ENCODE results near the gene TLR9. TPM values are rescaled to one million over a fixed set of nuclear protein-coding genes. Genes with fewer than 3 reads are reported as not detected.
A peak's percentile ranks its signal among the peaks of the same experiment; 100 is the strongest.

Gene TLR9
- total RNA-seq, 2 donors from 2014 or later = 0.30 to 0.93 TPM

GRCh38 chr3:52240059-52240885 lies 14.8 kb upstream of the TLR9 start:
- Mint-ChIP-seq H3K27me3 (no peaks in the 10 kb centered on the region), H3K9me3 (no peaks in the 10 kb centered on the region), H3K4me3 (peak overlapping the region; percentile 96), H3K4me1 (peaks cover 34% of the 10 kb centered on the region), H3K36me3 (ENCODE audit: low read depth) (peaks cover 65% of the 10 kb centered on the region), H3K27ac (peak overlapping the region; percentile 90)
- peak; percentile 54 for ATAC-seq (replicated peaks)

GRCh38 chr3:52238761-52239701 lies 13.6 kb upstream of the TLR9 start, which contains the start of gene TWF2:
Gene TWF2 (minus strand): TSS chr3:52239158. CDS start chr3:52239016, 142 bp downstream.
- Mint-ChIP-seq H3K9me3 (no peaks in the 10 kb centered on the region), H3K27me3 (no peaks in the 10 kb centered on the region), H3K4me1 (peaks cover 31% of the 10 kb centered on the region), H3K36me3 (ENCODE audit: low read depth) (peaks cover 65% of the 10 kb centered on the region), H3K4me3 (peak within 1 kb of the TSS; percentile 96), H3K27ac (peak within 1 kb of the TSS; percentile 90)
- peak; percentile 73 for ATAC-seq (replicated peaks)

GRCh38 chr3:52238193-52238760 lies 12.8 kb upstream of the TLR9 start:
- peak overlapping the region; percentile 90 for H3K27ac Mint-ChIP-seq

DNA sequence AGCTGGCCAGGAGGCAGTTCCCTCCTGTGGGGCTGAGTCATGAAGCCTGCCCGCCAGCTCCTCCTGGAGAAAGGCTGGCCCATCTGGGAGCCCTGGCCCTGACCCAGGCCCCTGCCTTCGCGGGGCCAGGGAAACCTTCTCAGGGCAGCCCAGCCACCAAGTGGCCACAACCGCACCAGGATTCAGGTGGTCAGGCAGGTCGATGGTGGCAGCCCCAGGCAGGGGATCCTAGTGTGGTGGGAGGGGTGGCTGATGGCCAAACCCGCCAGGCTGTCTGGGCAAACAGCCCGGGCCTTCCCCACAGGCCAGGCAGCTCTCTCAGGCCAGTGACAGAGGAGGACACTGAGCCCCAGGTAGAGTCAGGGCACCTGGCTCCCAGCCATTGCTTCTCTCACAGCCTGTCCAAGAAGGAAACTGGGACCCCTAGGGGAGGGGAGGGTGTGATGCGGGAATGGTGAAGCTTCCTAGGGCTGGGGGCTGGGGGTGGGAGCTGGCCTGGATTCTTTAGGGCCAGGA lies 12.3 kb upstream of the TLR9 start:
- peaks cover 23% of the 10 kb centered on the region for H3K4me1 Mint-ChIP-seq
- no peaks in the 10 kb centered on the region for H3K9me3 Mint-ChIP-seq
- H3K4me3 Mint-ChIP-seq = peak overlapping the region; percentile 96
- H3K27ac Mint-ChIP-seq = peak overlapping the region; percentile 90
- ATAC-seq (replicated peaks) = no peak
- no peaks in the 10 kb centered on the region for H3K27me3 Mint-ChIP-seq
- H3K36me3 Mint-ChIP-seq (ENCODE audit: low read depth) = peaks cover 74% of the 10 kb centered on the region

More at GRCh38 chr3:52238193-52238760, 12.8 kb upstream of the TLR9 start:
- ATAC-seq (replicated peaks) = no peak
- Mint-ChIP-seq H3K9me3 (no peaks in the 10 kb centered on the region), H3K36me3 (ENCODE audit: low read depth) (peaks cover 70% of the 10 kb centered on the region), H3K4me1 (peaks cover 25% of the 10 kb centered on the region), H3K4me3 (peak overlapping the region; percentile 96), H3K27me3 (no peaks in the 10 kb centered on the region)

GRCh38 chr3:52237006-52237656 lies 11.7 kb upstream of the TLR9 start:
- peaks cover 79% of the 10 kb centered on the region for H3K36me3 Mint-ChIP-seq (ENCODE audit: low read depth)
- peak overlapping the region; percentile 96 for H3K4me3 Mint-ChIP-seq
- no peaks in the 10 kb centered on the region for H3K9me3 Mint-ChIP-seq
- peak overlapping the region; percentile 84 for H3K27ac Mint-ChIP-seq
- peaks cover 21% of the 10 kb centered on the region for H3K4me1 Mint-ChIP-seq
- H3K27me3 Mint-ChIP-seq = no peaks in the 10 kb centered on the region
- no peak for ATAC-seq (replicated peaks)

GRCh38 chr3:52236424-52236886 lies 11.0 kb upstream of the TLR9 start:
- no peak for ATAC-seq (replicated peaks)
- Mint-ChIP-seq H3K27me3 (no peaks in the 10 kb centered on the region), H3K4me1 (peaks cover 21% of the 10 kb centered on the region), H3K27ac (peak overlapping the region; percentile 84), H3K36me3 (ENCODE audit: low read depth) (peaks cover 79% of the 10 kb centered on the region), H3K4me3 (peak overlapping the region; percentile 96), H3K9me3 (no peaks in the 10 kb centered on the region)

DNA sequence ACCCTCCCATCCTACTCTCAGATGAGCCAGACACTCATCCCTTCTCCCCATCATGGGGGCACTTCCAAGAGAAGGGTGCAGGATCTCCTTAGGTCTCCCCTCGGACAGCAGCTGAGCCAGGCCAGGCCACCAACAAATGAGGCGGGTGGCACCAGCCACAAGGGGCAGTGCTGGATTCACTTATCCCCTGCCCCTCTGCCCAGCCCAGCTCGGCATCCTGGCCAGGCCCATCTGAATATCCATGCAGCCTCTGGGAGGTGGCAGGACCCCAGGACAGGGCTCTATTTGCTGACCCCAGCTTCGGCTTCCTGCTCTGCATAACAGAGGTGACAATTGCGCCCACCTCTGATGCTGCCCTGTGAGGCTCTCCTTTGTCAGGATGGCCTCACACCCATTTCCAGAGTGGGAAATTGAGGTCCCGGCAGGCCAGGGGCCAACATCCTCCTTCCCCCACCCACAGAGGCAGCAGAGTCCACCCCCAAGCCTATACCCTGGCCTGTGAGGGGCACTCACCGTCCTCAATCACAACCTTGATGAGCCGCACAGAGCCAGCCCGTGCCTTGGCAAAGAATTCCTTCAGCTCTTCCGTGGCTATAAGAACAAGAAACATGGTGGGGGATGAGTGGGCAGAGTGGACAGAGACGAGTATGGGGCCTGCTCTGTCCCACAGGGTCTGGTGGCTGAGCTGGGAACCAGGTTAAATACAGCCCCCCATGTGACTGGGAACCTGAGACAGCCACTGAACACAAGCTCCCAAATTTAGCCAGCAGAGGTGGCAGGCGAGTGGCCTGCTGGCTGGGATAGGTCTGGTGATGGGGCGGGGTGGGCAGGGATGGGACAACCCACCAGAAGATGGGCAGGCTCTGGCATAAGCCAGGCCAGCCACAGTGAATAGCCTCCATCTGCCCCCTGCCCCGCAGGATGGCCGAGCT lies 9.3 kb upstream of the TLR9 start:
- Mint-ChIP-seq H3K4me3 (no peak overlapping the region), H3K27me3 (no peaks in the 10 kb centered on the region), H3K36me3 (ENCODE audit: low read depth) (peaks cover 81% of the 10 kb centered on the region), H3K4me1 (peaks cover 10% of the 10 kb centered on the region), H3K9me3 (no peaks in the 10 kb centered on the region), H3K27ac (peak overlapping the region; percentile 59)
- no peak for ATAC-seq (replicated peaks)

- peak overlapping the region; percentile 53 for H3K4me3 Mint-ChIP-seq
- H3K9me3 Mint-ChIP-seq = no peaks in the 10 kb centered on the region
- H3K36me3 Mint-ChIP-seq (ENCODE audit: low read depth) = peaks cover 81% of the 10 kb centered on the region
- H3K27me3 Mint-ChIP-seq = no peaks in the 10 kb centered on the region
- H3K27ac Mint-ChIP-seq = no peak overlapping the region
- peaks cover 10% of the 10 kb centered on the region for H3K4me1 Mint-ChIP-seq
- no peak for ATAC-seq (replicated peaks)
Observed at GRCh38 chr3:52233968-52234367, 8.5 kb upstream of the TLR9 start.

DNA sequence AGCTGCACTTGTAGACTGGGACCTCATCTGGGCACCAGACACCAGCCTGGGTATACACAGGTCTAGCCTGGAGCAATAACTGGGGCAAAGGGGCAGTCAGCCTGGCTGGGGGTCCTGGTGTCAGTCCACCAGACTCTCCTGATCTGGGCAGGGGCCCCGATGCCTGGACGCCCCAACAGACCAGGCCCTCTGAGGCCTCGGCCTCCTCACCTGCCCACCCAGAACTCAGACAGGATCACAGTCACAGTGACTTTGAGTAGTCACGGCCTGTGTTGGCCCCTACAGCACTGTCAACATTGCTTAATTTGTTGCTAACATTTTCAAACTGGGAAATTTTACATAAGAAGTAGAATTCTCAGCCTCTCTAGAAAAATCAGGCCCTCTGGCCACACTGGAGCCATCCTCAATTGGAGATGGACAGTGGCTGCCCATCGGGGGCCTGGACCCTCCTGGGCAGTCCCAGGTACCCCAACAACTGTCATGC lies 7.7 kb upstream of the TLR9 start:
- Mint-ChIP-seq H3K4me3 (peak overlapping the region; percentile 53), H3K9me3 (no peaks in the 10 kb centered on the region), H3K27ac (peak overlapping the region; percentile 36), H3K4me1 (peaks cover 10% of the 10 kb centered on the region), H3K36me3 (ENCODE audit: low read depth) (peaks cover 77% of the 10 kb centered on the region), H3K27me3 (no peaks in the 10 kb centered on the region)
- no peak for ATAC-seq (replicated peaks)

- no peaks in the 10 kb centered on the region for H3K9me3 Mint-ChIP-seq
- H3K27me3 Mint-ChIP-seq = no peaks in the 10 kb centered on the region
- H3K4me3 Mint-ChIP-seq = peak overlapping the region; percentile 53
- H3K36me3 Mint-ChIP-seq (ENCODE audit: low read depth) = peaks cover 83% of the 10 kb centered on the region
- peak overlapping the region; percentile 36 for H3K27ac Mint-ChIP-seq
- ATAC-seq (replicated peaks) = no peak
- peaks cover 10% of the 10 kb centered on the region for H3K4me1 Mint-ChIP-seq
Observed at GRCh38 chr3:52232279-52233107, 7.0 kb upstream of the TLR9 start.

- H3K27me3 Mint-ChIP-seq = no peaks in the 10 kb centered on the region
- peak overlapping the region; percentile 53 for H3K4me3 Mint-ChIP-seq
- peak overlapping the region; percentile 73 for H3K27ac Mint-ChIP-seq
- H3K36me3 Mint-ChIP-seq (ENCODE audit: low read depth) = peaks cover 80% of the 10 kb centered on the region
- ATAC-seq (replicated peaks) = peak; percentile 85
- H3K9me3 Mint-ChIP-seq = no peaks in the 10 kb centered on the region
- peaks cover 9% of the 10 kb centered on the region for H3K4me1 Mint-ChIP-seq
Observed at GRCh38 chr3:52231502-52232278, 6.2 kb upstream of the TLR9 start.

Measured in activated T-helper 17 cell treated with anti-CD3 and anti-CD28 coated beads, Interleukin-2, amount 50 U/mL, for 72 hours (primary cell).